ENCODE results near the gene MYH6. TPM values are rescaled to one million over a fixed set of nuclear protein-coding genes. Genes with fewer than 3 reads are reported as not detected.

Gene MYH6
- total and polyA plus RNA-seq, 2 of the 13 experiments (the other 11 are each of a cell fraction or from before 2014, with no cell fraction given) = 0.01 TPM; not detected in 1

GRCh38 chr14:23349156-23349845 is 58.8 kb downstream of the MYH6 start (continued):
- TF ChIP-seq CREB1 (IDR thresholded peaks at IDR 0.05) (peak; percentile 53; the same call in 1 of the 2 replicates), CREB1 (CRISPR knock-in tag; IDR thresholded peaks at IDR 0.05) (no peak), ARID2 (CRISPR knock-in tag; IDR thresholded peaks at IDR 0.05; ENCODE audit: borderline replicate concordance) (no peak), ZNF136 (CRISPR knock-in tag; IDR thresholded peaks at IDR 0.05; ENCODE audit: low read depth) (no peak), ZNF629 (CRISPR knock-in tag; conservative IDR thresholded peaks at IDR 0.05) (no peak), TOPORS (CRISPR knock-in tag; IDR thresholded peaks at IDR 0.05) (no peak), ZNF569 (CRISPR knock-in tag; IDR thresholded peaks at IDR 0.05; ENCODE audit: borderline replicate concordance) (no peak), KDM5B (CRISPR knock-in tag; IDR thresholded peaks at IDR 0.05; ENCODE audit: borderline replicate concordance) (no peak), ZKSCAN5 (CRISPR knock-in tag; IDR thresholded peaks at IDR 0.05) (no peak), SALL1 (CRISPR knock-in tag; IDR thresholded peaks at IDR 0.05) (no peak), TGIF2 (CRISPR knock-in tag; IDR thresholded peaks at IDR 0.05) (no peak), PBX2 (CRISPR knock-in tag; IDR thresholded peaks at IDR 0.05) (no peak), ZMYM2 (CRISPR knock-in tag; IDR thresholded peaks at IDR 0.05) (no peak), ZFP36 (IDR thresholded peaks at IDR 0.05; ENCODE audit: borderline replicate concordance, low read depth, low read length, partially characterized antibody) (no peak), MXD1 (CRISPR knock-in tag; IDR thresholded peaks at IDR 0.05) (0 out of 2 replicates have a peak, but pooled peaks have one; percentile 24), MED8 (CRISPR knock-in tag; IDR thresholded peaks at IDR 0.05; ENCODE audit: insufficient replicate concordance) (peak; percentile 10), POLR2A (IDR thresholded peaks at IDR 0.05; ENCODE audit: insufficient read depth in 1 of 2, low read depth in 2 of 2, low read length in 2 of 2) (no peak), HNF4A (CRISPR knock-in tag; IDR thresholded peaks at IDR 0.05) (no peak)
